ENCODE results near the gene AUP1.
"Not testable (repeated sequence)": the region's sequence is repeated elsewhere in the genome, so short reads cannot be mapped to it uniquely, and the experiment has no call there.

AUP1 gene

GRCh38 chr2:74498500-74499266, 30.8 kb downstream of the AUP1 start:
- DNase-seq (ENCODE audit: low spot score) = no peak

- no peak for DNase-seq (ENCODE audit: low spot score)
Observed at GRCh38 chr2:74497777-74498499, 31.6 kb downstream of the AUP1 start.

- DNase-seq (ENCODE audit: low spot score) = no peak
Observed at GRCh38 chr2:74496997-74497776, 32.3 kb downstream of the AUP1 start.

GRCh38 chr2:74495440-74495839, 34.1 kb downstream of the AUP1 start:
- DNase-seq (ENCODE audit: low spot score) = no peak

- no peak for DNase-seq (ENCODE audit: low spot score)
Observed at GRCh38 chr2:74493546-74493945, 36.0 kb downstream of the AUP1 start.

- no peak for DNase-seq (ENCODE audit: low spot score)
Observed at GRCh38 chr2:74491648-74492544, 37.6 kb downstream of the AUP1 start.

- no peak for DNase-seq (ENCODE audit: low spot score)
Observed at GRCh38 chr2:74489906-74490305, 39.6 kb downstream of the AUP1 start.

- DNase-seq (ENCODE audit: low spot score) = no peak
Observed at GRCh38 chr2:74488643-74489481, 40.6 kb downstream of the AUP1 start.

GRCh38 chr2:74486141-74486540, 43.4 kb downstream of the AUP1 start:
- no peak for DNase-seq (ENCODE audit: low spot score)

GRCh38 chr2:74483675-74484164, 45.8 kb downstream of the AUP1 start:
- not testable (repeated sequence) for DNase-seq (ENCODE audit: low spot score)

DNA sequence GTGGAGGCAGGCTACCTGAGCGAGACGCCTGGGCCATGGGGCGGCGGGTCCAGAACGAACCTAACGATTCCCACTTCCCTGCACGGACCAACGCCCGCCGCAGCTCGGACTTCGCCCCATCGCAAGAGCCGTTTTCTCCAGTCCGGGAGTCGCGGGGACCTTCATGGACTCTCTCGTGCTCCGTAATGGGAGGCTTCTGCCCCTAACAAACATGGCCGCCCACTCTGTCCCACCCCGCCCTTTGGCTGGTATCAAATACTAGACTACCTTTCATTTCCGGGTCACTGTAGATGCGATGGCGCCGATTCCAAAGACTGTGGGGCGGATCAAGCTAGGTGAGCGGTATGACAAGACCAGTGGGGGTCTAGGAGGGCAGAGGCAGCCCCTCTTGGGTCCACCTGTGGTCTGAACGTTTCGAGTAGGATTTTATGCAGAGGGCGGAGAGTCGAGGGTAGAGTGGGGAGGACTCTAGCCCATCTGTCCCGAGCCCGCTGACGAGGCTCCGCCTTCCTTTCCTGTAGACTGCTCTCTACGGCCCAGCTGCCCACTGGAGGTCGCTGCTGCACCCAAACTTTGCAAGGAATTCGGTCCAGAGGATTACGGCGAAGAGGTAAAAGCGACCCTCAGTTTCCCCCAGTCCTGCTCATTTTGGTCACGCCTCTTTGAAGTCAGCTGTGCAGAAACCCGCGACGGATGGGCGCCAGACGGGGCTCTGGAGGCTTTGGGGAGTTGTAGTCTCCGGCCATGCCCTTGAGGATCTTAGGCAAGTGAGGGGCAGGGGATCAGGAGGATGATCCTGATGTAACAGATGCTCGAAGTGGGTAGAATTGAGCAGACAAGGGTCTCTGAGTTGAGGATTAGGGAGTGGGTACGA, 46.5 kb downstream of the AUP1 start, which contains the start of the genes CCDC142 and TTC31:
CCDC142 (minus strand) TSS at position 198 of the 874 bp plus-strand sequence; CDS start at position 37, 161 bp downstream.
TTC31 (plus strand) TSS at position 281 of the 874 bp plus-strand sequence; CDS start at position 296, 15 bp downstream.
- peak; percentile 94 for DNase-seq (ENCODE audit: low spot score)

DNA sequence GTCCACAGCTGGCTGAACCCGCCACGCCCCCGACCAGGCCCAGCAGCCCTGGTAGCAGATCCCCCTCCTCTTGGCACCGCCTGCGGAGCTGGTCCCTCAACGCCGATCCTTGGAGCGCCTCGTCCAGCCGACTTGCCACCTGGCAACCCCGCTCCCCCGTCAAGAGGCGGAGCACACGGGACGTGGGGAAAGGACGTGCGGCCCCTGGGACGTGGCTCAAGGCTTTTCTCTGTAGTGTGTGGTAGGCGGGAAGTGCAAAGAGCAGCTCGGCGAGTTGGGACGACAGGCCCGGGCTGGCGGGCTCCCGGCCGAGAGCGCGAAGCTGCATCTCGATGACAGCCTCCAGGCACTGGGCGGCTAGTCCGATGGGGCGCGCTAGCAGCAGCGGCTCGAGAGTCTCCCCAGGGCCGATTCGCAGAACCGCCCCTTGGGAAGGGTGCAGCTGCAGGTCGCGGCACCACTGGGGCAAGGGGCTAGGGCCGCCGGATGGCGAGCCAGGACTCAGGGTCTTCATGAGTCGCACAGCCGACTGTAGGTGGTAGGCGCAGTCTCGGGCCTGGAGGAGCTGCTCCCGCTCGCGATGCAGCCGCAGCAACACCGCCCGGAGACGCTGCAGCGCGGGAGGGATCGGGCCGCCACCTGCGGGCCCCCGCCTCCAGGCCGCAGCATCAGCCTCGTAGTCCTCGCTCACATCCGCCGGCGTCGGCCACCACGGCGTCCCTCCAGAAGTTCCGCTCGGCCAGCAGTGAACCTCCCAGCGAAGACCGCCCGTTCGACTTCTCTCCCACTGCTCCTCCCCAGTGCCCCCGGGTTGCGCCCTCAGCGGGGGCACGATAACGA, 47.3 kb downstream of the AUP1 start:
- peak; percentile 52 for DNase-seq (ENCODE audit: low spot score)

DNA sequence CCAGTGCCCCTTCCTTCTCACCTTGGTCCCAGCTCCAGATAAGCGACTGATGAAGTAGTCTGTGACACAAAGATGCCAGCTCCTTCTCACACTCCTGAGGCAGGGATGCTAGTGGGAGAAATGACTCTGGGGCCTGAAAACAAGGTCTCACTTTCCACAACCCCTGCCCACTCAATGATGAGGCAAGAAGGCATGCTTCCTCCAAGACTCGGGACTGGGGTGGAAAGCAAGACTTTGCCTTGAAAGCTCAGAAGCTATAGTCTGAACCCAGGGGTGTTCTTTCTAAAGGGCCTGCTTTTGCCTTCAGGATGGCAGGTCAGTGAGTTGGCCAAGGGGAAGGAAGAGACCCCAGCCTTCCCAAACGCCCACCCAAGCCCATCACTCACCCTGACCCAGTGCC, 48.1 kb downstream of the AUP1 start:
- DNase-seq (ENCODE audit: low spot score) = no peak
